Measurements from ENCODE around the gene PTPN1. TPM values are rescaled to one million over a fixed set of nuclear protein-coding genes. Genes with fewer than 3 reads are reported as not detected.
A peak's percentile ranks its signal among the peaks of the same experiment; 100 is the strongest.

The PTPN1 gene
- total RNA-seq, 1 experiment from 2014 or later = 63.0 TPM

- no peaks in the 10 kb centered on the region for H3K9me3 Mint-ChIP-seq (ENCODE audit: unreplicated experiment)
- peaks cover 13% of the 10 kb centered on the region for H3K36me3 Mint-ChIP-seq (ENCODE audit: insufficient read depth, unreplicated experiment)
- H3K4me3 Mint-ChIP-seq (ENCODE audit: unreplicated experiment) = no peak overlapping the region
- no peaks in the 10 kb centered on the region for H3K27me3 Mint-ChIP-seq (ENCODE audit: insufficient read depth, unreplicated experiment)
- TF ChIP-seq CTCF (IDR thresholded peaks at IDR 0.05; ENCODE audit: unreplicated experiment) = no peak
- intact Hi-C loops (cut with micrococcal nuclease) = no loop called here
- peak overlapping the region; percentile 50 for H3K27ac Mint-ChIP-seq (ENCODE audit: low read depth, unreplicated experiment)
- peaks cover 45% of the 10 kb centered on the region for H3K4me1 Mint-ChIP-seq (ENCODE audit: insufficient read depth, unreplicated experiment)
- POLR2A ChIA-PET = interaction anchor here (1.1 to 13.2 kb wide), 6 partner anchors 9 to 46 kb away, joined by 3 to 109 read pairs (median 18); partner anchors contain the start of gene PTPN1
- no TSS peak for BruUV-seq (replicated peaks)
- CTCF ChIA-PET = interaction anchor here (0.7 to 2.0 kb wide), 5 partner anchors 16 to 35 kb away, joined by 3 to 9 read pairs (median 4); no protein-coding TSS in a partner anchor
- DNase-seq (ENCODE audit: unreplicated experiment) = no peak
These were observed 31.4 kb downstream of the PTPN1 start for GRCh38 chr20:50541606-50542041.

- Mint-ChIP-seq H3K4me1 (ENCODE audit: insufficient read depth, unreplicated experiment) (peaks cover 40% of the 10 kb centered on the region), H3K9me3 (ENCODE audit: unreplicated experiment) (no peaks in the 10 kb centered on the region), H3K27me3 (ENCODE audit: insufficient read depth, unreplicated experiment) (no peaks in the 10 kb centered on the region), H3K4me3 (ENCODE audit: unreplicated experiment) (no peak overlapping the region), H3K36me3 (ENCODE audit: insufficient read depth, unreplicated experiment) (peaks cover 16% of the 10 kb centered on the region), H3K27ac (ENCODE audit: low read depth, unreplicated experiment) (no peak overlapping the region)
- intact Hi-C loops (cut with micrococcal nuclease) = no loop called here
- no peak for DNase-seq (ENCODE audit: unreplicated experiment)
- BruUV-seq (replicated peaks) = no TSS peak
- no peak for TF ChIP-seq CTCF (IDR thresholded peaks at IDR 0.05; ENCODE audit: unreplicated experiment)
- CTCF ChIA-PET = interaction anchor here (1.6 kb wide), 1 partner anchor 15 kb away, joined by 4 read pairs; no protein-coding TSS in a partner anchor
- POLR2A ChIA-PET = interaction anchor here (0.6 to 13.2 kb wide), 8 partner anchors 9 to 349 kb away, joined by 3 to 109 read pairs (median 3); partner anchors contain the start of gene PTPN1
These were observed 33.1 kb downstream of the PTPN1 start for GRCh38 chr20:50543326-50543725.

GRCh38 chr20:50545126-50545525 lies 34.9 kb downstream of the PTPN1 start:
- Mint-ChIP-seq H3K9me3 (ENCODE audit: unreplicated experiment) (no peaks in the 10 kb centered on the region), H3K27ac (ENCODE audit: low read depth, unreplicated experiment) (no peak overlapping the region), H3K4me1 (ENCODE audit: insufficient read depth, unreplicated experiment) (peaks cover 38% of the 10 kb centered on the region), H3K4me3 (ENCODE audit: unreplicated experiment) (no peak overlapping the region), H3K36me3 (ENCODE audit: insufficient read depth, unreplicated experiment) (peaks cover 28% of the 10 kb centered on the region), H3K27me3 (ENCODE audit: insufficient read depth, unreplicated experiment) (no peaks in the 10 kb centered on the region)
- no TSS peak for BruUV-seq (replicated peaks)
- ChIA-PET CTCF (interaction anchor here (1.2 to 1.6 kb wide), 3 partner anchors 11 to 20 kb away, joined by 4 to 6 read pairs (median 4); no protein-coding TSS in a partner anchor), POLR2A (interaction anchor here (0.9 to 6.3 kb wide), 4 partner anchors 9 to 31 kb away, joined by 3 to 50 read pairs (median 22); partner anchors contain the start of gene PTPN1)
- no peak for DNase-seq (ENCODE audit: unreplicated experiment)
- intact Hi-C loops (cut with micrococcal nuclease) = no loop called here
- TF ChIP-seq CTCF (IDR thresholded peaks at IDR 0.05; ENCODE audit: unreplicated experiment) = no peak

GRCh38 chr20:50546729-50547314 lies 36.6 kb downstream of the PTPN1 start:
- TF ChIP-seq CTCF (IDR thresholded peaks at IDR 0.05; ENCODE audit: unreplicated experiment) = no peak
- intact Hi-C loops (cut with micrococcal nuclease) = no loop called here
- peaks cover 26% of the 10 kb centered on the region for H3K36me3 Mint-ChIP-seq (ENCODE audit: insufficient read depth, unreplicated experiment)
- H3K9me3 Mint-ChIP-seq (ENCODE audit: unreplicated experiment) = no peaks in the 10 kb centered on the region
- no TSS peak for BruUV-seq (replicated peaks)
- ChIA-PET POLR2A (interaction anchor here (1.6 to 6.3 kb wide), 4 partner anchors 8 to 33 kb away, joined by 4 to 50 read pairs (median 30); partner anchors contain the start of gene PTPN1), CTCF (interaction anchor here (0.5 to 1.7 kb wide), 5 partner anchors 10 to 425 kb away, joined by 3 to 5 read pairs (median 4); no protein-coding TSS in a partner anchor)
- H3K27me3 Mint-ChIP-seq (ENCODE audit: insufficient read depth, unreplicated experiment) = no peaks in the 10 kb centered on the region
- H3K4me3 Mint-ChIP-seq (ENCODE audit: unreplicated experiment) = no peak overlapping the region
- peaks cover 31% of the 10 kb centered on the region for H3K4me1 Mint-ChIP-seq (ENCODE audit: insufficient read depth, unreplicated experiment)
- no peak for DNase-seq (ENCODE audit: unreplicated experiment)
- H3K27ac Mint-ChIP-seq (ENCODE audit: low read depth, unreplicated experiment) = peak overlapping the region; percentile 41

All from MCF 10A (cell line).